Activated naive CD8-positive, alpha-beta T cell treated with anti-CD3 and anti-CD28 coated beads, Interleukin-2, amount 10 ng/mL, durations not matched to agents 7 days and 5 days (primary cell): Measurements from ENCODE around the gene AP5B1. TPM values are rescaled to one million over a fixed set of nuclear protein-coding genes. Genes with fewer than 3 reads are reported as not detected.
"Not testable (repeated sequence)": the region's sequence is repeated elsewhere in the genome, so short reads cannot be mapped to it uniquely, and the experiment has no call there.

Experiments used
- ATAC-seq: fragments of 150-1000 bp; cut with Tn5 transposase; one replicate; pipeline ENCODE4 v1.10.0; 2021; ENCODE audit warnings: low read depth, moderate library complexity
- POLR2A ChIA-PET: fragments of 350-600 bp; sonication (Branson Sonifier 250); formaldehyde crosslinking; loops from one replicate; lab custom pipeline; 2021; ENCODE audit warnings: antibody characterized with exemption; lab: Charles Lee
- DNase-seq: peaks from one replicate; pipeline ENCODE4 v3.0.0; 2021
- H3K27ac Mint-ChIP-seq: one replicate; pipeline ENCODE4 v1.8.0; 2022; ENCODE audit warnings: mild to moderate bottlenecking, mixed read lengths
- H3K27me3 Mint-ChIP-seq: one replicate; pipeline ENCODE4 v1.8.0; 2022; ENCODE audit warnings: mild to moderate bottlenecking, moderate library complexity, mixed read lengths
- H3K36me3 Mint-ChIP-seq: one replicate; pipeline ENCODE4 v1.8.0; 2021; ENCODE audit warnings: mild to moderate bottlenecking, mixed read lengths
- H3K4me1 Mint-ChIP-seq: one replicate; pipeline ENCODE4 v1.8.0; 2021; ENCODE audit warnings: mixed read lengths
- H3K4me3 Mint-ChIP-seq: one replicate; pipeline ENCODE4 v1.8.0; 2022; ENCODE audit warnings: mild to moderate bottlenecking, moderate library complexity, mixed read lengths
- H3K9me3 Mint-ChIP-seq: one replicate; pipeline ENCODE4 v1.8.0; 2021; ENCODE audit warnings: mixed read lengths
- total RNA-seq, 2 experiments: library from RNA; stranded (reverse); gene quantifications; one replicate each; pipeline ENCODE4 v1.2.3, GENCODE V29; 2021

The AP5B1 gene
- total RNA-seq, 2 experiments from 2014 or later = 27.9 to 29.0 TPM

DNA sequence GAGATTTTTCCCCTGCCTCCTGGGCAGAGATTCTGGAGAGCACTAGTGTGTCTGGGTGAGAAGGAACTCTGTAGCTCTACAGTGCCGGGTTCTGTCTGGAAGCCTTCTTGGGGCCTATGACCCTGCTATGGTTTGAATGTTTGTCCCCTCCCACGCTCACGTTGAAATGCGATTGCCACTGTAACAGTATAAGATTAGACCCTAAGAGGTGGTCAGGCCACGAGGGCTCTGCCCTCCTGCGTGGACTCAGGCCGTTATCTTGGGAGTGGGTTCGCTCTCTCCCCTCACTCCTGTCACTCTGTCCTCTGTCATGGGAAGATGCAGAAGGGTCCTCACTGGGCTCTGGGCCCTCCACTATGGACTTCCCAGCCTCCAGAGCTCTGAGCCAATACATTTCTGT is 3.5 kb downstream of the AP5B1 start:
- Mint-ChIP-seq H3K4me3 (no peak overlapping the region), H3K4me1 (peaks cover 11% of the 10 kb centered on the region)
- no peak for ATAC-seq

DNA sequence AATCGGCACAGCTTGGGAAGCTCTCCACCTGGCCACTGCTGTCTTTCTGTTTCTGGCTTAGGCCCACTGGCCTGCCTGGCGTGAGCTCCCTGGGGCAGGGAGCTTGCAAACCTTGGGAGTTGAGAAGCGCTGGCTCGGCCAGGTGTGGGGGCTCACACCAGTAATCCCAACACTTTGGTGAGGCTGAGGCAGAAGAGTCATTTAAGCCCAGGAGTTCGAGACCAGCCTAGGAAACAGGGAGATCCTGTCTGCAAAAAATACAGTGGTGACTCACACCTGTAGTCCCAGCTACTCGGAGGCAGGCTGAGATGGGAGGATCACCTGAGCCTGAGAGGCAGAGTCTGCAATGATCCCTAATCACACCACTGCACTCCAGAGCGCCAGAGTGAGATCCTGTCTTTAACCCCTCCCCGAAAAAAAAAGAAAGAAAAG is 4.0 kb downstream of the AP5B1 start:
- ATAC-seq (no peak), DNase-seq (no peak)
- Mint-ChIP-seq H3K4me3 (no peak overlapping the region), H3K27me3 (no peaks in the 10 kb centered on the region), H3K36me3 (peaks cover 3% of the 10 kb centered on the region), H3K27ac (no peak overlapping the region), H3K9me3 (no peaks in the 10 kb centered on the region), H3K4me1 (peaks cover 11% of the 10 kb centered on the region)
- POLR2A ChIA-PET = interaction anchor here (1.3 to 1.9 kb wide), 2 partner anchors 41 to 112 kb away, joined by 3 to 5 read pairs; no protein-coding TSS in a partner anchor

More for the DNA sequence above, 3.5 kb downstream of the AP5B1 start:
- Mint-ChIP-seq H3K27ac (no peak overlapping the region), H3K27me3 (no peaks in the 10 kb centered on the region), H3K36me3 (peaks cover 3% of the 10 kb centered on the region), H3K9me3 (no peaks in the 10 kb centered on the region)
- DNase-seq = no peak
- POLR2A ChIA-PET = interaction anchor here (1.3 to 1.9 kb wide), 2 partner anchors 40 to 112 kb away, joined by 3 to 5 read pairs; no protein-coding TSS in a partner anchor

DNA sequence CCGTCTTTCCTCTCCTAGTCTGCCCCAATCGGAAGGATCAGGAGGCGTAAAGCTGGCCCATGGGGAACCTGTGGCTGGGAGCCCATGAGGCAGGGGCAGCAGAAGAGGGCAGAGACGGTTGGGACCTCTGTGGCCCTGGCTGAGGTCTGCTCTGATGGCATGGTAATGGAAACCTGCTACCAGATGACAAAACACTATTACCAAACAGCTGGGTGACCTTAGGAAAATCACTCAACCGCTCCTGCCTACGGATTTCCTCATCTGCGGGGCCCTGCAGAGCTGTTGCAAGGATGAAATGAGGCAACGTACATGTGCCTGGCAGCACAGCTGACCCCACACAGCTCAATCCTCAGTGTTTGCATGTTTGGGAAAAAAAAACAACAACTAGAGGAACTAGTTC is 4.6 kb downstream of the AP5B1 start:
- Mint-ChIP-seq H3K4me1 (peaks cover 11% of the 10 kb centered on the region), H3K27me3 (no peaks in the 10 kb centered on the region), H3K9me3 (no peaks in the 10 kb centered on the region), H3K27ac (no peak overlapping the region), H3K36me3 (peaks cover 3% of the 10 kb centered on the region), H3K4me3 (no peak overlapping the region)
- DNase-seq = no peak
- POLR2A ChIA-PET = interaction anchor here (0.5 to 1.9 kb wide), 6 partner anchors 8 to 843 kb away, joined by 3 to 5 read pairs (median 4); no protein-coding TSS in a partner anchor
- ATAC-seq = no peak

DNA sequence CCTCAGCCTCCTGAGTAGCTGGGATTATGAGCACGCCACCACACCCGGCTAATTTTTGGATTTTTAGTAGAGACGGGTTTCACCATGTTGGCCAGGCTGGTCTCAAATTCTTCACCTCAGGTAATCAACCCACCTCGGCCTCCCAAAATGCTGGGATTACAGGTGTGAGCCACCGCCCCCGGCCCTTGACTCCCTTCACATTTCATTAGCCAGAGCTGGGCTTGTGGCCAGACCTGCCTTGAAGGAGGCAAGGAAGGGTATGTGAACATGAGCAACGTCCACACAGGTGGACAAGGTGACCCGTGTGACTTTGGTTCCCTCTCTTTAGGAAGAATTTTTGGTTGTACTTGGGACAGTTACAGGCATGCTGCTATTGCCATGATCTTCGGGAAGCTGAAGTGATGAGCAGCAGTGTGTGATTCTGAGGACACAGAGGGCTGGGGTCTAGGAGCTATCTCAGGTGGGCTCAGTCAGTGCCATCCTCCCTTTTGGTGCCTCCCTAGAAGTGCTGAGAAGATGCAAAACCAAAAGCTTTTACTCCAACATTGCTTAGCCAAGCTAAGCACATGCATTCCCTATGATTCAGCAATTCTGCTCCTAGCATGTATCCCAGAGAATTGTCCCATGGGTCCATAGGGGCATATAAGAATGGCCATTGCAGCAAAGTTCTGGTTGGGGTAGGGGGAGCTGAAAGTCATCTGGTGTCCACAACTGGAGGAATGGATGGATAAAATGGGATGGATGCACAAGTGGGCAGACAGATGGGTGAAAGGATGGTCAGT is 6.1 kb downstream of the AP5B1 start:
- DNase-seq (no peak), ATAC-seq (no peak)
- Mint-ChIP-seq H3K4me1 (peaks cover 12% of the 10 kb centered on the region), H3K27ac (no peak overlapping the region), H3K9me3 (no peaks in the 10 kb centered on the region), H3K27me3 (peaks cover under 1% of the 10 kb centered on the region), H3K36me3 (peaks cover 3% of the 10 kb centered on the region), H3K4me3 (no peak overlapping the region)
- POLR2A ChIA-PET = interaction anchor here (0.6 kb wide), 1 partner anchor 1408 kb away, joined by 3 read pairs; no protein-coding TSS in a partner anchor

DNA sequence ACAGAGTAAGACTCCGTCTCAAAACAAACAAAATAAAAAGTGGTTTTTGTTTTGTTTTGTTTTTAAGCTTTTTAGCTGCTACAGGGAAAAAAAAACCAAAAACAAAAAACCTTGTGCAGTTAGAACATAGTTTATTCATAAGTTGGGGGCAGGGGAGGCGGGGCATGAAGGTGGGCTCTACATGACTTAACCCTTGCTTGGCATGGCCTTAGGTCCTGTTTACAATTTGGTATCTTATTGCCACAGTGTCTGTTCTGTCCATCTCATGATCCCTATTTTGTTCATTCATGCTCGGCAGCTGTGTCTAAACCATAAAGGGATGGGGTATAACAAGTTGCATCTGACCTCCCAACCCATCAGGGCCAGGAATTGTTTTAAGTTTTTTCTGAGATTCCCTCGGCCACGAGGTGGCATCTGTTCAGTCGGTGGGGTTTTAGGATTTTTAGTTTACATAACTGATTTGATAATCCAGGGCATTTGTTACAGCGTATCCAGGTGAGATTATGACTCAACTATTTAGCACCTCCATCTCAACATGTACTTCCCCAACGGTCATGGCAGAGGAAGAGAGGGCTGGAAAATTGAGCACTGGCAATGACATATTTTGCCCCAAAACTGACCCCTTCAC is 6.9 kb downstream of the AP5B1 start:
- Mint-ChIP-seq H3K36me3 (peaks cover 3% of the 10 kb centered on the region), H3K27ac (no peak overlapping the region), H3K9me3 (no peaks in the 10 kb centered on the region), H3K27me3 (peaks cover 2% of the 10 kb centered on the region), H3K4me3 (no peak overlapping the region), H3K4me1 (peaks cover 13% of the 10 kb centered on the region)
- POLR2A ChIA-PET = interaction anchor here (0.6 kb wide), 1 partner anchor 1409 kb away, joined by 3 read pairs; no protein-coding TSS in a partner anchor
- no peak for DNase-seq
- ATAC-seq = no peak

DNA sequence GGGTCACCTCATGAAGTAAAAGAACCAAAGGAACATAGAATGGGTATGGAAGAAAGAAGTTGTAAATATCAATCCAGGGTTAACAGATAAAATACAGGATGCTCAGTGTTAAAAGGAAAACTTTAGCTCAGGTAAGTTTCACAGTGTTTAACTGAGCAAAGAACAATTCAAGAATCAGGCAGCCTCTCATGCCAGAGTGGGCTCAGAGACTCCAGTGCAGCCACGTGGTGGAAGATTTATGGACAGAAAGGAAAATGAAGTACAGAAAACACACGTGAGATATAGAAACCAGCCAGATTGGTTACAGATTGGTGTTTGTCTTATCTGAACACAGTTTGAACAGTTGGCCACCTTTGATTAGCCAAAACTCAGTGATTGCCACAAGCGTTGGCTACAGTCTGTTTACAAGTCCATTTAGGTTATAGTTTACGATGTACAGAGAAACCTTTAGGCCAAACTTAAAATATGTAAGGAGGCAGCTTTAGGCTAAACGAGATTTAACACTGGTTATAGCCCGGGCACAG is 9.1 kb downstream of the AP5B1 start:
- POLR2A ChIA-PET = interaction anchor here (0.9 to 2.6 kb wide), 2 partner anchors 60 to 109 kb away, joined by 4 to 12 read pairs; partner anchors contain the start of genes KAT5 and RELA
- Mint-ChIP-seq H3K9me3 (no peaks in the 10 kb centered on the region), H3K4me3 (no peak overlapping the region), H3K27me3 (peaks cover 4% of the 10 kb centered on the region), H3K4me1 (peaks cover 11% of the 10 kb centered on the region), H3K36me3 (peaks cover 3% of the 10 kb centered on the region), H3K27ac (no peak overlapping the region)
- no peak for DNase-seq
- no peak for ATAC-seq

DNA sequence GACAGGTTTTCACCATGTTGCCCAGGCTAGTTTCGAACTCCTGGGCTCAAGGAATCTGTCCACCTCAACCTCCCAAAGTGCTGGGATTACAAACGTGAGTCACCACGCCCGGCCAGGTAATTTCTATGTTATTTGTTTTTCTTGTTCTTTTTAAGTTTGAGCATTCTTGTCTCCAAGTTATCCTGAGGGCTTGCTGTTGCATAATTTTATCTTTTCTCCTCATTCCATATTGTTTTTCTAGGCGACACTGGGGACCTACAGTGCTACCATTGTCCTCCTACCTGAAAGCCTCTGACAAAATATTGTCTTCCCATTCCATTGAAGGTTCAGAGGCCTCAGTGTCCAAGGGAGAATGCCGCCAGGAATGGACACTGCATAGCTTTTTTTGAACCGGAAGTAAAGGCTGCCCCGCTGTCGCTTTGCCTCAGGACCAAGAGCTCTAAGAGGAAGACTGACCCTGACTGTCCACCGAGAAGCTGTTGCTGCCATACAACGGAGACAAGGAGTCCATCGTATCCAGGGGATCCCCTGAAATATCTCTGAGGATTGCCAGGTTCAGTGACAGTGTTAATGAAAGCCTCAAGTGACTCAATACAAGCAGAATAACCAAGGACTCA is 9.7 kb downstream of the AP5B1 start:
- Mint-ChIP-seq H3K9me3 (no peaks in the 10 kb centered on the region), H3K4me1 (peaks cover 11% of the 10 kb centered on the region)
- POLR2A ChIA-PET = interaction anchor here (0.9 to 2.6 kb wide), 3 partner anchors 9 to 108 kb away, joined by 3 to 12 read pairs (median 4); partner anchors contain the start of genes KAT5 and RELA

DNA sequence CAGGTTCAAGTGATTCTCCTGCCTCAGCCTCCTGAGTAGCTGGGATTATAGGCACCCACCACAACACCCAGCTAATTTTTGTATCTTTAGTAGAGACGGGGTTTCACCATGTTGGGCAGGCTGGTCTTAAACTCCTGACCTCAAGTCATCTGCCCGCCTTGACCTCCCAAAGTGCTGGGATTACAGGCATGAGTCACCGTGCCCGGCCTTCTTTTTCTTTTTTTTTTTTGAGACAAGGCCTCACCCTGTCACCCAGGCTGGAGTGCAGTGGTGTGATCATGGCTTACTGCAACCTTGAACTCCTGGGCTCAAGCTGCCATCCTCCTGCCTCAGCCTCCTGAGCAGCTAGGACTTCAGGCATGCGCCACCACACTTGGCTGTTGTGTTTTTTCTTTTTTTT is 13.0 kb downstream of the AP5B1 start:
- not testable (repeated sequence) for H3K4me1 Mint-ChIP-seq

More for the DNA sequence above, 9.7 kb downstream of the AP5B1 start:
- H3K27ac Mint-ChIP-seq = no peak overlapping the region
- peaks cover 3% of the 10 kb centered on the region for H3K36me3 Mint-ChIP-seq
- peaks cover 5% of the 10 kb centered on the region for H3K27me3 Mint-ChIP-seq
- no peak for DNase-seq
- no peak for ATAC-seq
- H3K4me3 Mint-ChIP-seq = no peak overlapping the region

DNA sequence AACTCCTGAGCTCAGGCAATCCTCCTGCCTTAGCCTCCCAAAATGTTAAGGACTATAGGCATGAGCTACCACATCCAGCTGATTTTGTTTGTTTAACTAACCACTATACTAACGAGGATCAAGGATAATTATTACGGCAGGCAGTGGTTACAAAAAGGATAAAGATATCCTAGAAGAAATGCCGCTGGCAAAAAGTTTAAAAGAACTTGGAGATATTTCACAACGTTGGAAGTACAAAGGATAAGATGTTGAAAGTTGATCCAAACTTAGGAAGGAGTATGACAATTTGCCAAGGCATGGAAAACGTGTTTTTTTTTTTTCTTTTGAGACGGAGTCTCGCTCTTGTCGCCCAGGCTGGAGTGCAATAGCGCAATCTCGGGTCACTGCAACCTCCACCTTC is 13.4 kb downstream of the AP5B1 start:
- no peak overlapping the region for H3K4me3 Mint-ChIP-seq
- POLR2A ChIA-PET = interaction anchor here (0.6 to 1.4 kb wide), 2 partner anchors 9 to 55 kb away, joined by 3 to 6 read pairs; partner anchors contain the start of gene KAT5

More for the DNA sequence above, 13.0 kb downstream of the AP5B1 start:
- not testable (repeated sequence) for H3K9me3 Mint-ChIP-seq, H3K27ac Mint-ChIP-seq, ATAC-seq, H3K4me3 Mint-ChIP-seq, H3K36me3 Mint-ChIP-seq, H3K27me3 Mint-ChIP-seq, DNase-seq
- POLR2A ChIA-PET = interaction anchor here (0.6 to 1.4 kb wide), 3 partner anchors 8 to 55 kb away, joined by 3 to 6 read pairs (median 3); partner anchors contain the start of gene KAT5

DNA sequence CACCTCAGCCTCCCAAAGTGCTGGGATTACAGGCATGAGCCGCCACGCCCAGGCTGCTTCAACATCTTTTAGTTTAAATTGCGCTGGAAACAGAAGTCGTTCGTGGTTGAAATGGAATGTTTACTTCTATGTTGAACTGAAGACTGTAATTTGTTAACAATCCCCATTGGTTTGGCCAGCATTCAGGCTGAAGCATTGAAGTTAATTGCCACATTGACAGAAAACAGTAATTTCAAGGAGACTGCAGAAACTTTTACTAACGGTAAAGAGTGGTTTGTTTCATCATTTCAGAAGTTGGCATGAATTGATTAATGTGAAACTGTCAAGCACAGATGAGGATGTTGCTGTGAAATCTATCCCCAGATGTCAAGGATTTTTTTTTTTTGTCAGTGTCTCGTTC is 14.2 kb downstream of the AP5B1 start:
- H3K4me3 Mint-ChIP-seq = no peak overlapping the region
- DNase-seq (no peak), ATAC-seq (no peak)
- H3K9me3 Mint-ChIP-seq = no peaks in the 10 kb centered on the region
- POLR2A ChIA-PET = no interaction called here
- H3K27me3 Mint-ChIP-seq = peaks cover 6% of the 10 kb centered on the region
- no peak overlapping the region for H3K27ac Mint-ChIP-seq
- peaks cover 3% of the 10 kb centered on the region for H3K4me1 Mint-ChIP-seq
- H3K36me3 Mint-ChIP-seq = no peaks in the 10 kb centered on the region

More for the DNA sequence above, 13.4 kb downstream of the AP5B1 start:
- no peak for ATAC-seq
- DNase-seq = no peak
- no peaks in the 10 kb centered on the region for H3K9me3 Mint-ChIP-seq
- no peaks in the 10 kb centered on the region for H3K36me3 Mint-ChIP-seq
- H3K27ac Mint-ChIP-seq = no peak overlapping the region
- peaks cover 3% of the 10 kb centered on the region for H3K4me1 Mint-ChIP-seq
- peaks cover 5% of the 10 kb centered on the region for H3K27me3 Mint-ChIP-seq

DNA sequence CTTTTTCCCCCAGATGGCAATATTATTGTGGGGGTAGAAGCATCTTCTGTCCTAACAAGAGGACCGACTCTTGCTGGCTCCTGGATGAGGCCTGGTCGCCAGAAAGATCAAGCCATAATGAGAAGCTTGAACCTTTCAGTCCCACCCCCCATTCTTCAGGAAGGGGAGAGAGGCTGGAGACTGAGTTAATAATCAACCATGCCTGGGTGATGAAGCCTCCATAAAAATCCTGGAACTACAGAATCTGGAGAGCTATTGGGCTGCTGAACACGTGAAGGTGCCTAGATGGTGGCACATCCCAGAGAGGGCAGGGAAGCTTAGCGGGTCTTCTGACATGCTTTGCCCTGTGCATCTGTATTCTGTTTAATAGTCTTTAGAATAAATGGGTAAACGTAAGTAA is 16.3 kb downstream of the AP5B1 start:
- no peaks in the 10 kb centered on the region for H3K9me3 Mint-ChIP-seq
- DNase-seq (no peak), ATAC-seq (no peak)
- no peak overlapping the region for H3K4me3 Mint-ChIP-seq
- peaks cover 21% of the 10 kb centered on the region for H3K27me3 Mint-ChIP-seq
- H3K4me1 Mint-ChIP-seq = no peaks in the 10 kb centered on the region
- H3K27ac Mint-ChIP-seq = no peak overlapping the region
- H3K36me3 Mint-ChIP-seq = no peaks in the 10 kb centered on the region
- POLR2A ChIA-PET = interaction anchor here (0.8 kb wide), 1 partner anchor 53 kb away, joined by 3 read pairs; no protein-coding TSS in a partner anchor

DNA sequence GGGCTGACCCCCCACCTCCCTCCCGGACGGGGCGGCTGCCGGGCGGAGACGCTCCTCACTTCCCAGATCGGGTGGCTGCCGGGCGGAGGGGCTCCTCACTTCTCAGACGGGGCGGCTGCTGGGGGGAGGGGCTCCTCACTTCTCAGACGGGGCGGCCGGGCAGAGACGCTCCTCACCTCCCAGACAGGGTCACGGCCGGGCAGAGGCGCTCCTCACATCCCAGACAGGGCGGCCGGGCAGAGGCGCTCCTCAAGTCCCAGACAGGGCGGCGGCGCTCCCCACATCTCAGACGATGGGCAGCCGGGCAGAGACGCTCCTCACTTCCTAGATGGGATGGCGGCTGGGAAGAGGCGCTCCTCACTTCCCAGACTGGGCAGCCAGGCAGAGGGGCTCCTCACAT is 18.0 kb downstream of the AP5B1 start:
- H3K27ac Mint-ChIP-seq, H3K9me3 Mint-ChIP-seq, DNase-seq, H3K4me3 Mint-ChIP-seq, H3K36me3 Mint-ChIP-seq, ATAC-seq, POLR2A ChIA-PET, H3K4me1 Mint-ChIP-seq: not testable (repeated sequence)
- peaks cover 22% of the 10 kb centered on the region for H3K27me3 Mint-ChIP-seq
